Ramos (cell line): ENCODE measurements around the gene TDRD10.
"Not testable (repeated sequence)": the region's sequence is repeated elsewhere in the genome, so short reads cannot be mapped to it uniquely, and the experiment has no call there.

Source experiments
- in situ Hi-C: fragments of 300-500 bp; cut with MboI; formaldehyde crosslinking; loops from one replicate; pipeline ENCODE4 v1.14.3; 2022; ENCODE audit warnings: low sequenced_read_pairs; ENCODE audit not compliant: unreplicated experiment

The TDRD10 gene

GRCh38 chr1:154478639-154479038 lies 23.4 kb upstream of the TDRD10 start:
- in situ Hi-C loops, result no loop called here

- in situ Hi-C loops, result no loop called here
Observed at GRCh38 chr1:154479764-154480421, 22.1 kb upstream of the TDRD10 start.

GRCh38 chr1:154481053-154481452 lies 21.0 kb upstream of the TDRD10 start:
- in situ Hi-C loops, result no loop called here

- in situ Hi-C loops, result no loop called here
Observed at GRCh38 chr1:154483941-154484803, 17.8 kb upstream of the TDRD10 start.

GRCh38 chr1:154485106-154485505 lies 16.9 kb upstream of the TDRD10 start:
- in situ Hi-C loops, result no loop called here

- in situ Hi-C loops, result no loop called here
Observed at GRCh38 chr1:154485910-154486496, 16.0 kb upstream of the TDRD10 start.

GRCh38 chr1:154486756-154487155 lies 15.3 kb upstream of the TDRD10 start:
- in situ Hi-C loops, result not testable (repeated sequence)

- in situ Hi-C loops, result no loop called here
Observed at GRCh38 chr1:154488922-154489321, 13.1 kb upstream of the TDRD10 start.

- in situ Hi-C loops, result no loop called here
Observed at GRCh38 chr1:154489695-154490274, 12.2 kb upstream of the TDRD10 start.

GRCh38 chr1:154490317-154490716 lies 11.7 kb upstream of the TDRD10 start:
- in situ Hi-C loops, result no loop called here

- in situ Hi-C loops, result no loop called here
Observed at GRCh38 chr1:154492115-154492514, 9.9 kb upstream of the TDRD10 start.

- in situ Hi-C loops, result no loop called here
Observed at GRCh38 chr1:154493276-154493675, 8.7 kb upstream of the TDRD10 start.

- in situ Hi-C loops, result no loop called here
Observed at GRCh38 chr1:154495496-154496273, 6.3 kb upstream of the TDRD10 start.

GRCh38 chr1:154496383-154496782 lies 5.6 kb upstream of the TDRD10 start:
- in situ Hi-C loops, result no loop called here

- in situ Hi-C loops, result no loop called here
Observed at GRCh38 chr1:154497026-154497806, 4.8 kb upstream of the TDRD10 start.

GRCh38 chr1:154499446-154499845 lies 2.6 kb upstream of the TDRD10 start:
- in situ Hi-C loops, result no loop called here

GRCh38 chr1:154500533-154500932 lies 1.5 kb upstream of the TDRD10 start:
- in situ Hi-C loops, result no loop called here

GRCh38 chr1:154501423-154502065 lies 475 bp upstream of the TDRD10 start:
- in situ Hi-C loops, result no loop called here

GRCh38 chr1:154502744-154503115 lies 711 bp downstream of the TDRD10 start:
- in situ Hi-C loops, result no loop called here
